NCI-H2196 (cell line): Measurements from ENCODE around the gene PLEKHG5.
A peak's percentile ranks its signal among the peaks of the same experiment; 100 is the strongest.

ENCODE experiments used
- DNase-seq: peaks from one replicate; lab custom pipeline; 2025; ENCODE audit not compliant: unreplicated experiment; lab: John Stamatoyannopoulos, UW

PLEKHG5 gene

GRCh38 chr1:6427441-6428390 lies 63.8 kb downstream of the PLEKHG5 start:
- DNase-seq: peak; percentile 35

DNA sequence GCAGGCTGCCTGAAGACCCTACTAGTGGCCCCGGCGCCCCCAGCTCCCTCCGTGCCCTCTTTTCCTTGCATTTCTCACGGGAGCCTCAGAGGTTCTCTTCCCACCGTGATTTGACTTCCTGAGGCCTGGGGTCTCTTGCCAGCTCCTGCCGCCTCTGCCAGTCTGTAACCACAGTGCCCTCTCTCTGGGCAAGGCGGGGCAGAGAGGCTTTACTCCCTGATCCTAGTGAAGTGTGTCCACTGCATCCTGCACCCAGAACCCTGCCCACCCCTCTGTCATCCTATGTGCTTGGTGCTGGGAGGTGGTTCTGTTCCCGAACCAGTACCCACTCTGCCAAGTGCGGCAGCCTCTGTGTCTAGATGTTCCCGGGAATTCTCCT lies 64.5 kb downstream of the PLEKHG5 start:
- no peak for DNase-seq

DNA sequence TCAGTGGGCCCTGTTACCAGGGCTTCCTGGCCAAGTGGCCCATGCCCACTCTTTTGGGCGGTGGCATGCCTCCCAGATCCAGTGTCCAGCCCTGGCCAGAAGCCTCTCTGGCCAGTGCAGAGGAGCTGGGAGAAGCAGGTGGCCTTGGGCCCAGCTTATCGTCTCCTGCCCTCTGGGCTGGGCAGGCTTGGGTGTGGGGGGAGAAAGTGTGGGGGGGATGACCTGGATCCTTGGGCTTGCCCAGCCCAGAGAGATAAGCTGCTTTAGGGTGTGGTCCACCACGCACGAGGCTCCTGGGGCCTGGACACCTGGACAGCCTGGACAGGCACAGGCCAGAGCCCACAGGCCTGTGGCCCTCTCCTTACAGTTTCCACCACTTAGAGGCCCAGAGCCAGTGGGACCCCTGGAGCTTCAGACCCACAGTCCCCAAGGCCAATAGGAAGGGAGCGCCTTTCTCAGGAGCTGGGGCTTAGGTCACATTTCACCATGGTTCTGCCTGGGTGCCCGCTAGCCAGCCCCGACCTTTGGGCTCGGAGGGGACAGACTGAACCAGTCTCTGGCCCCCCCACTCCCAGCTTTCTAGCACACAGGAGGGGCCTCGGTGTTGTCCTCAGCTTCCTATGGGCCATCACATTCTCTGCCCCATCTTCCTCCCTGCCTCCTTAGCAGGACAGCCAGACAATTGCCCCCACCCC lies 65.0 kb downstream of the PLEKHG5 start:
- DNase-seq: no peak

DNA sequence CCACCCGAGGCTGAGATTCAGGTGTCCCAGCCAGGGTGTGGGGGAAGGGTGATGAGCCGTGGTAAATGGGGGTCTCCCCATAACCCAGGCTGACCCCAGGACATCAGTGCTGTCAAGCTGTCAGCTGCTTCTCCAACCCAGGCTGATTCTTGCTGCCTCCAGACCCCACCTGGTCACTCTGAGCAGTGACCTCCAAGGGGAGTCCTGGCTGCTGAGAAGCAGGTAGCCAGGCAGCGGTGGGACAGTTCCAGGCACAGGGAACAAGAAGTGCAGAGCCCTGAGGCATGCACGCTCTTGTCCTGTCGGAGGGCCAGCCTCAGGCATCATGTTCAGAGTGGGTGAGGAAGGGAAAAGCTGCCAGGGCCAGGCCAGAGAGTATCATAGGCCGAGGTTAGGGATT lies 65.8 kb downstream of the PLEKHG5 start:
- DNase-seq: no peak

GRCh38 chr1:6424619-6425593 lies 66.6 kb downstream of the PLEKHG5 start, which contains the start of gene ESPN:
ESPN (plus strand) TSS chr1:6424776; CDS start chr1:6424956, 180 bp downstream.
- DNase-seq: no peak

GRCh38 chr1:6424000-6424565 lies 67.4 kb downstream of the PLEKHG5 start:
- no peak for DNase-seq

- peak; percentile 97 for DNase-seq
Measured at GRCh38 chr1:6423321-6423999, 68.0 kb downstream of the PLEKHG5 start.

DNA sequence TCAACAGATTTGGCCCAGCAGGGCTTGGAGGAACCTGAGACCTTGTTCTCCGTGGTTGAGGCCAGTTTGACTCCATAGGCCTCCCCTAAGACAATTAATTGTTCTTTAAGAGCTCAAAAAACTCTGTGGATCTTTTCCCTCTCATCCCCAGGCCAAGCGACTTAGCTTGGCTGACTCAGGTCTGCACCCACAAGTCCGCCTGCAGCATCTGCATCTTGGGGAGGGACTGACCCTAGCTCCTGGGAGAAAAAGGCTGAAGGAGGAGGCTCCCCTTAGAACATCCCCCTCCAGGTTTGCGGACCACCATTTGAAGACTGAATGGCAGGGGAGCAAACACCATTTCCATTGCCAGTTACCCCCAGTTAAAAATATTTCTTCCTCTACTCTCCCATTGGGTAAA lies 70.2 kb downstream of the PLEKHG5 start:
- DNase-seq: no peak

DNA sequence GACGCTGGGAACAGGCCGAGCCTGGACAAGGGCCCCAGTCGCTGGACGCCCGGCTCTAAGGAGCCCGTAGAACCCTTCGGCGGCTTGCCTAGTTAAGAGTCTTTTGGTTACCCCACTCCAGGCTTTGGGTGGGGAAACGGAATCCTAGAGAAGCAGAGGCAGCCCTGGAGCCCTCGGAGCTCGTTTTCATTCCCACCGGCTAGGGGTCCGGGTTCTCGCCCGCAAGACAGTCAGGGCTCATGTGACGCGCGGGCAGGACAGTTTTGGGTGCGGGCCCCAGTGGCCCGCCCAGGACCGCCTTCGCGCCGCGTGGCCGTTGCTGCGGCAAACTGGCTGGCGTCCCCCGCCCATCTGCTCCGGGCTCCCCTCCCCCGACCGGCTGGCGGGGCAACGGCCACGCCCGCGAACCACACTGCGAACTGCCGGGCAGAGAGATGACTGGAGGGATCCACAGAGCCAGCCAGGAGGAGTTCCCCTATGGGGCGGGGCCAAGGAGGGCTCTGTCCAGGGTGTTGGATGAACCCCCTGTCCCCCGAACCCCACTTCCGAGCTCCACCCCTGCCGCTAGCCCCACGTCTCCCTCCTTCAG lies 70.9 kb downstream of the PLEKHG5 start:
- DNase-seq: no peak

DNA sequence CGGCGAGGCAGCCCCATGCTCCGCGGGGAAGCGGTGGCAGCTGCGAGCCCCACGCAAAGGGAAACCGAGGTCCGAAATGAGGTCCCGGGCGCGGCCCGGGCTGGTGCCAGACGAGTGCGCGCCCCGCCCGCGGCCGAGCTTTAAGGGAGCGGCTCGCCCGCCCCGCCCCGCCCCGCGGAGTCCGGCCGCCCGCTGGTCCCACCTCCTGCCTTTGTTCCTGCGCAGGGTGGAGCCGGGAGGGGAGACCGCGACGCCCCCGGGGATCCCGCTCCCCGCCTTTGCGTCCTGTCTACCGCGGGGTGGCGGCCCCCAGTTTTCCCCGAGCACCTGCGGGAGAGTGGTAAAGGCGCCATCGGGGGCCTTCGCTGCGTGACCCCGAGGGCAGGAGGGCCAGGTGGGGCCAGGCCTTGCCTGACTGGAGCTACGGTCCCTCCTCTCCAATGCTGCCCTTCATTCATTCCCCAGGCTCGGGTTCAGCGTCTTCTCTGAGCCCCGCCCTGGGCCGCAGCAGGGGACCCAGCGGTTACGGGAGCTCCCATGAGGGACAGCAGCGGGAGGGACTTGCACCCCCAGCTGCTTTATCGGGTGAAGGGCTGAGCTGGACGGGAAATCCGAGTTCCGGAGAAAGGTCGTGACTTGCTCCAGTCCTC lies 71.5 kb downstream of the PLEKHG5 start, which contains the start of gene HES2:
HES2 (minus strand) TSS at position 116 of the 650 bp plus-strand sequence; CDS start at position 17, 99 bp downstream.
- DNase-seq: no peak

GRCh38 chr1:6419397-6419803 lies 72.1 kb downstream of the PLEKHG5 start:
- DNase-seq: no peak

- no peak for DNase-seq
Measured at GRCh38 chr1:6418668-6419396, 72.6 kb downstream of the PLEKHG5 start.

- no peak for DNase-seq
Measured at GRCh38 chr1:6417961-6418667, 73.4 kb downstream of the PLEKHG5 start.
